HEK293 (cell line): ENCODE data around the gene CARS1.

Source experiments
- ELK4 ChIP-seq: IDR thresholded peaks from 2 replicates; pipeline ENCODE4 v1.6.1; 2011; ENCODE audit warnings: mild to moderate bottlenecking, low read depth, low read length, borderline replicate concordance
- HOXC10 ChIP-seq: sonication (generic); formaldehyde crosslinking; IDR thresholded peaks from 2 replicates; pipeline ENCODE4 v1.8.1; 2023; ENCODE audit warnings: mild to moderate bottlenecking, missing genetic modification reagents
- PRDM1 ChIP-seq: fragments of 450-650 bp; formaldehyde crosslinking; IDR thresholded peaks from 2 replicates; pipeline ENCODE4; 2016; ENCODE audit warnings: missing biosample characterization, missing genetic modification characterization
- ZBTB17 ChIP-seq: fragments of 450-650 bp; formaldehyde crosslinking; IDR thresholded peaks from 2 replicates; pipeline ENCODE4 v1.5.1; 2016; ENCODE audit warnings: missing biosample characterization, missing genetic modification characterization
- ZNF24 ChIP-seq: fragments of 450-650 bp; formaldehyde crosslinking; IDR thresholded peaks from 2 replicates; pipeline ENCODE4 v1.5.1; 2016; ENCODE audit warnings: missing biosample characterization, missing genetic modification characterization
- TF ChIP-seq, protein P1 (sequence below): fragments of 450-650 bp; formaldehyde crosslinking; IDR thresholded peaks from 2 replicates; pipeline ENCODE4 v1.5.1; 2016; ENCODE audit warnings: missing biosample characterization, missing genetic modification characterization
- TF ChIP-seq, protein P2 (sequence below): fragments of 450-650 bp; formaldehyde crosslinking; conservative IDR thresholded peaks from 2 replicates; pipeline ENCODE4 v1.5.1; 2016; ENCODE audit warnings: low read depth, missing biosample characterization, missing genetic modification characterization
- TF ChIP-seq, protein P3 (sequence below): fragments of 450-650 bp; IDR thresholded peaks from 2 replicates; pipeline ENCODE4 v1.5.1; 2018; ENCODE audit warnings: missing biosample characterization, mild to moderate bottlenecking, missing genetic modification characterization

DNA sequence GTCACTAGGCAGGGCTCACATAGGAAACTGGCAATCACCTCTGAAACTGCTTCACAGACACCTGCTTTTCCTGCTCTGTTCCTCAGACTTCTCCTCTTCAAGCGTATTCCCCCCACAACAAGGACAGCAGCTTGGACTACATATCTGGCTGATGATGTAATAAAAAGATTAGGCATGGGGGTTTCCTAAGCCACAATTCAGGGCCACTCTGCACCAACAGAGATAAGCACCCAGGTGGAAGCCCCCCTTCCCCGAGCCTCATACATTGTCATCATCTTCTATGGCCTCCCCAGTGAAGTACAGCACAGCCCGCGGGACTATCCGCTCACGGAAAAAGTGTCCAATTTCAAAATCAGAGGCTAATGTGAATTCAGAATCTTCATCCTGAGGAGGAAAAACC, 103.0 kb downstream of the CARS1 start:
- TF ChIP-seq, protein P1, sequence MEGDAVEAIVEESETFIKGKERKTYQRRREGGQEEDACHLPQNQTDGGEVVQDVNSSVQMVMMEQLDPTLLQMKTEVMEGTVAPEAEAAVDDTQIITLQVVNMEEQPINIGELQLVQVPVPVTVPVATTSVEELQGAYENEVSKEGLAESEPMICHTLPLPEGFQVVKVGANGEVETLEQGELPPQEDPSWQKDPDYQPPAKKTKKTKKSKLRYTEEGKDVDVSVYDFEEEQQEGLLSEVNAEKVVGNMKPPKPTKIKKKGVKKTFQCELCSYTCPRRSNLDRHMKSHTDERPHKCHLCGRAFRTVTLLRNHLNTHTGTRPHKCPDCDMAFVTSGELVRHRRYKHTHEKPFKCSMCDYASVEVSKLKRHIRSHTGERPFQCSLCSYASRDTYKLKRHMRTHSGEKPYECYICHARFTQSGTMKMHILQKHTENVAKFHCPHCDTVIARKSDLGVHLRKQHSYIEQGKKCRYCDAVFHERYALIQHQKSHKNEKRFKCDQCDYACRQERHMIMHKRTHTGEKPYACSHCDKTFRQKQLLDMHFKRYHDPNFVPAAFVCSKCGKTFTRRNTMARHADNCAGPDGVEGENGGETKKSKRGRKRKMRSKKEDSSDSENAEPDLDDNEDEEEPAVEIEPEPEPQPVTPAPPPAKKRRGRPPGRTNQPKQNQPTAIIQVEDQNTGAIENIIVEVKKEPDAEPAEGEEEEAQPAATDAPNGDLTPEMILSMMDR (tag by site-specific recombination) = no peak
- TF ChIP-seq ZBTB17 (tag by site-specific recombination) = no peak
- TF ChIP-seq, protein P2, sequence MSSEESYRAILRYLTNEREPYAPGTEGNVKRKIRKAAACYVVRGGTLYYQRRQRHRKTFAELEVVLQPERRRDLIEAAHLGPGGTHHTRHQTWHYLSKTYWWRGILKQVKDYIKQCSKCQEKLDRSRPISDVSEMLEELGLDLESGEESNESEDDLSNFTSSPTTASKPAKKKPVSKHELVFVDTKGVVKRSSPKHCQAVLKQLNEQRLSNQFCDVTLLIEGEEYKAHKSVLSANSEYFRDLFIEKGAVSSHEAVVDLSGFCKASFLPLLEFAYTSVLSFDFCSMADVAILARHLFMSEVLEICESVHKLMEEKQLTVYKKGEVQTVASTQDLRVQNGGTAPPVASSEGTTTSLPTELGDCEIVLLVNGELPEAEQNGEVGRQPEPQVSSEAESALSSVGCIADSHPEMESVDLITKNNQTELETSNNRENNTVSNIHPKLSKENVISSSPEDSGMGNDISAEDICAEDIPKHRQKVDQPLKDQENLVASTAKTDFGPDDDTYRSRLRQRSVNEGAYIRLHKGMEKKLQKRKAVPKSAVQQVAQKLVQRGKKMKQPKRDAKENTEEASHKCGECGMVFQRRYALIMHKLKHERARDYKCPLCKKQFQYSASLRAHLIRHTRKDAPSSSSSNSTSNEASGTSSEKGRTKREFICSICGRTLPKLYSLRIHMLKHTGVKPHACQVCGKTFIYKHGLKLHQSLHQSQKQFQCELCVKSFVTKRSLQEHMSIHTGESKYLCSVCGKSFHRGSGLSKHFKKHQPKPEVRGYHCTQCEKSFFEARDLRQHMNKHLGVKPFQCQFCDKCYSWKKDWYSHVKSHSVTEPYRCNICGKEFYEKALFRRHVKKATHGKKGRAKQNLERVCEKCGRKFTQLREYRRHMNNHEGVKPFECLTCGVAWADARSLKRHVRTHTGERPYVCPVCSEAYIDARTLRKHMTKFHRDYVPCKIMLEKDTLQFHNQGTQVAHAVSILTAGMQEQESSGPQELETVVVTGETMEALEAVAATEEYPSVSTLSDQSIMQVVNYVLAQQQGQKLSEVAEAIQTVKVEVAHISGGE = no peak
- TF ChIP-seq PRDM1 (tag by site-specific recombination) = no peak
- TF ChIP-seq, protein P3, sequence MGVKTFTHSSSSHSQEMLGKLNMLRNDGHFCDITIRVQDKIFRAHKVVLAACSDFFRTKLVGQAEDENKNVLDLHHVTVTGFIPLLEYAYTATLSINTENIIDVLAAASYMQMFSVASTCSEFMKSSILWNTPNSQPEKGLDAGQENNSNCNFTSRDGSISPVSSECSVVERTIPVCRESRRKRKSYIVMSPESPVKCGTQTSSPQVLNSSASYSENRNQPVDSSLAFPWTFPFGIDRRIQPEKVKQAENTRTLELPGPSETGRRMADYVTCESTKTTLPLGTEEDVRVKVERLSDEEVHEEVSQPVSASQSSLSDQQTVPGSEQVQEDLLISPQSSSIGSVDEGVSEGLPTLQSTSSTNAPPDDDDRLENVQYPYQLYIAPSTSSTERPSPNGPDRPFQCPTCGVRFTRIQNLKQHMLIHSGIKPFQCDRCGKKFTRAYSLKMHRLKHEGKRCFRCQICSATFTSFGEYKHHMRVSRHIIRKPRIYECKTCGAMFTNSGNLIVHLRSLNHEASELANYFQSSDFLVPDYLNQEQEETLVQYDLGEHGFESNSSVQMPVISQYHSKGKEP (tag by site-specific recombination) = no peak
- no peak for TF ChIP-seq HOXC10
- no peak for TF ChIP-seq ELK4
- TF ChIP-seq ZNF24 = no peak
